Chondrocyte (in vitro differentiated cells): ENCODE results near the gene RSAD1. TPM values are rescaled to one million over a fixed set of nuclear protein-coding genes. Genes with fewer than 3 reads are reported as not detected.

Source experiments
- DNase-seq: peaks from one replicate; pipeline ENCODE4 v3.0.0; 2021; ENCODE audit warnings: mixed read lengths, low spot score
- H3K27ac Mint-ChIP-seq: one replicate; pipeline ENCODE4 v1.8.0; 2021; ENCODE audit warnings: mild to moderate bottlenecking, moderate library complexity, mixed read lengths; ENCODE audit not compliant: unreplicated experiment
- H3K27me3 Mint-ChIP-seq: 2 replicates; pipeline ENCODE4 v1.8.0; 2021; ENCODE audit warnings: low read depth, mixed read lengths
- H3K36me3 Mint-ChIP-seq: 2 replicates; pipeline ENCODE4 v1.8.0; 2021; ENCODE audit warnings: low read depth, mixed read lengths
- H3K4me1 Mint-ChIP-seq: 2 replicates; pipeline ENCODE4 v1.8.0; 2021; ENCODE audit warnings: low read depth, mild to moderate bottlenecking, mixed read lengths
- H3K4me3 Mint-ChIP-seq: one replicate; pipeline ENCODE4 v1.8.0; 2021; ENCODE audit warnings: mild to moderate bottlenecking, moderate library complexity, mixed read lengths; ENCODE audit not compliant: unreplicated experiment
- H3K9me3 Mint-ChIP-seq: 2 replicates; pipeline ENCODE4 v1.8.0; 2021; ENCODE audit warnings: low read depth, mixed read lengths
- long read RNA-seq: library from polyadenylated mRNA; stranded (forward); transcript quantifications from one replicate; pipeline ENCODE4 v2.0.0, GENCODE V29; 2021
- total RNA-seq: library from RNA; stranded (reverse); gene quantifications from 3 replicates; pipeline ENCODE4 v1.2.1, GENCODE V29; 2021
- TF ChIP-seq, protein P1 (sequence below): fragments of 200-600 bp; sonication (generic); IDR thresholded peaks from 2 replicates; pipeline ENCODE4 v1.5.0; 2021; ENCODE audit warnings: antibody characterized with exemption, mild to moderate bottlenecking, moderate library complexity

RSAD1 gene
- 28.6 to 33.4 TPM (median 29.8 TPM) in 3 replicates for total RNA-seq
- long read RNA-seq, transcript RSAD1-201 (9 exons, 2,528 nt), result major isoform, 57 of 70 reads
- long read RNA-seq, partial matches to known transcripts, result 4 of 70 reads
- long read RNA-seq, other reads (novel, unspliced or antisense), result 9 of 70 reads

DNA sequence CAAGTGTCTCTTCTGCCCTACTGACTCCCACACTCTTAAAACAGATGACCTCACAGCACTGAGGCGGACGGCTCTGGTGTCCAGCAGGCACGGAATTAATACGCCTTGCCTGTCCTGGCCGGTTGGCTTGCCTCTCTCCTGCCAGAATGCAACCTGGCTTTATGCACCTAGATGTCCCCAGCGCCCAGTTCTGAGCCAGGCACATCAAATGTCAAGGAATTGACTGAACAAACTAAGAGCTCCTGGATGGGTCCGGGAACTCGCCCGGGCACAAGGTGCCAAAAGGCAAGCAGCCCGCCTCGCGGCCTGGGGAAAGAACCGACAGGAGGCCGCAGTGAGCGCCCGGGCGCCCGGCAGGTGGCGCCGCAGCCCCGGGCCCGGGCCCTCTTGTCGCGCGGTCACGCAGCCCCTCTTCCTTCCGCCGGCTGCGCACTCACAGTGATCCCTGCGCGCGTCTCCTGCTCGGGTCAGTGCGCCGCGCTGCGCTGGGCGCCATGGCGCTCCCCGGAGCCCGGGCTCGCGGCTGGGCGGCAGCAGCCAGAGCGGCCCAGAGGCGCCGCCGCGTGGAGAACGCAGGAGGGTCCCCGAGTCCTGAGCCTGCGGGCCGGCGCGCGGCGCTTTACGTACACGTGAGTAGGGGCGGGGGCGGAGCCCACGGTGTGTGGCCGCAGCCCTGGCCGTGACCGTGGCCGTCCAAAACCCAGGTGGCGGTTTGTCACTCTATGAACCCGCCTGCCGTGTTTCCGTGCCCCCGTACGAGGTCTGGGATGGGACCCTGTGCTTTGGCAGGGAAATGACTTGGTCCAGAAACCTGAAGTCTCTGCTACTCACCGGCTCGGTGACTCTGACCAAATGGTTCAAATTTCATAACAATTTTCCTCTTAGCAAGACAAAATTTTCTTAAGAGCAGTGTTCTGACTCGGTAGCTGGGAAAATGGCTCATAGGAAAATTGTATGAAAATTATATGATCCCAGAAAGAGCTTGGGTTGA lies at the start of gene RSAD1:
Gene RSAD1, plus strand, starts transcription at position 470 of the 991 bp plus-strand sequence. Its CDS starts 25 bp downstream, at position 495.
- Mint-ChIP-seq H3K4me3 (peak within 1 kb of the TSS; percentile 77), H3K27me3 (no peaks in the 10 kb centered on the region), H3K36me3 (peaks cover 3% of the 10 kb centered on the region), H3K27ac (peak within 1 kb of the TSS; percentile 94), H3K9me3 (no peaks in the 10 kb centered on the region), H3K4me1 (peaks cover 29% of the 10 kb centered on the region)
- TF ChIP-seq, protein P1, sequence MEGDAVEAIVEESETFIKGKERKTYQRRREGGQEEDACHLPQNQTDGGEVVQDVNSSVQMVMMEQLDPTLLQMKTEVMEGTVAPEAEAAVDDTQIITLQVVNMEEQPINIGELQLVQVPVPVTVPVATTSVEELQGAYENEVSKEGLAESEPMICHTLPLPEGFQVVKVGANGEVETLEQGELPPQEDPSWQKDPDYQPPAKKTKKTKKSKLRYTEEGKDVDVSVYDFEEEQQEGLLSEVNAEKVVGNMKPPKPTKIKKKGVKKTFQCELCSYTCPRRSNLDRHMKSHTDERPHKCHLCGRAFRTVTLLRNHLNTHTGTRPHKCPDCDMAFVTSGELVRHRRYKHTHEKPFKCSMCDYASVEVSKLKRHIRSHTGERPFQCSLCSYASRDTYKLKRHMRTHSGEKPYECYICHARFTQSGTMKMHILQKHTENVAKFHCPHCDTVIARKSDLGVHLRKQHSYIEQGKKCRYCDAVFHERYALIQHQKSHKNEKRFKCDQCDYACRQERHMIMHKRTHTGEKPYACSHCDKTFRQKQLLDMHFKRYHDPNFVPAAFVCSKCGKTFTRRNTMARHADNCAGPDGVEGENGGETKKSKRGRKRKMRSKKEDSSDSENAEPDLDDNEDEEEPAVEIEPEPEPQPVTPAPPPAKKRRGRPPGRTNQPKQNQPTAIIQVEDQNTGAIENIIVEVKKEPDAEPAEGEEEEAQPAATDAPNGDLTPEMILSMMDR, result peak; percentile 97
- DNase-seq, result peak; percentile 92

DNA sequence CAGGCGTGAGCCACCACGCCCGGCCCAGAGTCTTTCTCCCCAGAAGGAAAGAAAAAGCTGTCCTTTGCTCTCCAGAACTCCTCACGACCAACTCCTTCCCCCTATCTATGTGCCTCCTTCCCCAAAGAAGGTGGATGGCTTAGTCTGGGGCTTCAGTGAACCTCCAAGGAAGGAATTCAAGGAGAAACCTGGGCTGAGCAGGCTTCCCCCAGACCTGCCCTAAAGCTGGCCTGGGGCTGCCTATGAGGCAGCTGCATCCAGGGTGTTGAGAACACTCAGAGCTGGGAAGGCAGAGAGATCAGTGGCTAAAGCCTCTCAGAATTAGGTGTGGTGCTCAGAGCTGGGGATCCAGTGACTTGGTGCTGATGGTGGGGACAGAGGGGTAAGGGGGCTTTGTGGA lies 48.9 kb upstream of the RSAD1 start:
- Mint-ChIP-seq H3K4me3 (no peak overlapping the region), H3K9me3 (no peaks in the 10 kb centered on the region), H3K4me1 (peaks cover 23% of the 10 kb centered on the region), H3K27ac (no peak overlapping the region), H3K27me3 (no peaks in the 10 kb centered on the region), H3K36me3 (no peaks in the 10 kb centered on the region)
- no peak for DNase-seq
- TF ChIP-seq, protein P1, result no peak

DNA sequence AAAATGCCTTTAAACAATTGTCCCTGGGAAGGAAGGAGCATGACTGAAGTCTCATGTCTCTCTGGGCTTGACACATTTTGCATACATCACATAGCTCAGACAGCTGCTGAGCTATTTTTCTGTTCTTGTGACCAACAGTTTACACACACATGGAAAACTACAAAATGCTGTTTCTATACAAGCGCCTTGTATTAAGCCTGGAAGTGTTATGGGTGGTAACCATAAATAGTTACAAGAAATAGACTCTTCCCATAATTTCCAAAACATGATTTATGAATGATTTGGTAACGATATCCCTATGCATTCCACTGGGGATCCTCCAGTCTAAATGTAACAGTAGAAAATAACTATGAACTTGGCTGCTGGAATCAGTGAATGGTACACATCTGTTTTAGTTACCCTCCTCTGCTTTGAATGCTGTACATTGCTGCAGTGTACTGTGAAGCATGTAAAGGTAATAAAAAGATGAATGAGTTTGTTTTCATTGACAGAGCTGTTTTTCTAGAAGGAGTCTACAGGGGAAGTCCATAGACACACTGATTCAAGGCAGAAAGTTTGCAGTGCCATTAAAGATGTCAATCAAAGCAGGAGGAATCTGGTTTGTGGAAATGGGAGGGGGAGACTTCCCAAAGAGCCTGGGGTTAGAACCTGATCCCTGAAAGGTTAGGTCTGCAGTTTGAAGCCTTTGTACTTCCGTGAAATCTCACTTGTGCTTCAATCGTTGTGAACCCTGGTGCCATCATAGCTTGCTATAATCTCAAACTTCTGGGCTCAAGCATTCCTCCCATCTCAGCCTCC lies 47.6 kb upstream of the RSAD1 start:
- no peak overlapping the region for H3K27ac Mint-ChIP-seq
- no peaks in the 10 kb centered on the region for H3K27me3 Mint-ChIP-seq
- TF ChIP-seq, protein P1, result no peak
- H3K4me1 Mint-ChIP-seq, result peaks cover 16% of the 10 kb centered on the region
- H3K9me3 Mint-ChIP-seq, result no peaks in the 10 kb centered on the region
- H3K4me3 Mint-ChIP-seq, result no peak overlapping the region
- DNase-seq, result no peak
- H3K36me3 Mint-ChIP-seq, result no peaks in the 10 kb centered on the region

DNA sequence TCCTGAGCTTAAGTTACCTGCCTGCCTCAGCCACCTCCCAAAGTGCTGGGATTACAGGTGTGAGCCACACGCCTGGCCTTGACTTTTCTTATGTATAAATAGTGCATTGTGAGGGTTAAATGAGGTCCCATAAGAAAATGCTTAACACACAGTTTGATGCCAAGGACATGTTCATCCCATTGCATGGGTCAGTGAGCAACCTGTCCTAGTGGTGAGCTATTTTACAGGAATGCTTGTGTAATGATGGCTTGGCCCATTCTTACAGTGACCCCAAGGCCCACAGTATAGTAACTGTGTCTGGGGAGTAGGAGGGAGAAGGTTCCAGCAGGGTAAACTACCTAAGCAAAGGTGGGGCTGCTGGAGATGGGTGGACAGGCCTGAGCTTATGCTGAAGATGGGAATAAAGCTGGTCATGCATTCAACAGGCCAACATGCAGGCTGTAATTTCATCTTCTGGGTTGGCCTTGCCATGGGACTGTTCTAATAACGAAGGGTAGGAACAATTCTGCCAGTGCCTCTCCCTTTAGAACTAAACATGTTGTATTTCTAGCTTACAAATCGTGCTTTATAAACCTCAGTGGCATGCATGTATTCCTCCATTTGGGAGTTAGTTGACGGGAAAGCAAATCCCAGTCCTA lies 46.4 kb upstream of the RSAD1 start:
- no peaks in the 10 kb centered on the region for H3K27me3 Mint-ChIP-seq
- no peaks in the 10 kb centered on the region for H3K36me3 Mint-ChIP-seq
- no peak for DNase-seq
- H3K4me1 Mint-ChIP-seq, result peaks cover 8% of the 10 kb centered on the region
- H3K27ac Mint-ChIP-seq, result no peak overlapping the region
- no peaks in the 10 kb centered on the region for H3K9me3 Mint-ChIP-seq
- no peak overlapping the region for H3K4me3 Mint-ChIP-seq
- TF ChIP-seq, protein P1, result no peak
